NK-92 (cell line): ENCODE results near the gene CPLX1.

Source experiments
- DNase-seq: peaks from one replicate; lab custom pipeline; 2025; ENCODE audit not compliant: unreplicated experiment; lab: John Stamatoyannopoulos, UW

The CPLX1 gene

DNA sequence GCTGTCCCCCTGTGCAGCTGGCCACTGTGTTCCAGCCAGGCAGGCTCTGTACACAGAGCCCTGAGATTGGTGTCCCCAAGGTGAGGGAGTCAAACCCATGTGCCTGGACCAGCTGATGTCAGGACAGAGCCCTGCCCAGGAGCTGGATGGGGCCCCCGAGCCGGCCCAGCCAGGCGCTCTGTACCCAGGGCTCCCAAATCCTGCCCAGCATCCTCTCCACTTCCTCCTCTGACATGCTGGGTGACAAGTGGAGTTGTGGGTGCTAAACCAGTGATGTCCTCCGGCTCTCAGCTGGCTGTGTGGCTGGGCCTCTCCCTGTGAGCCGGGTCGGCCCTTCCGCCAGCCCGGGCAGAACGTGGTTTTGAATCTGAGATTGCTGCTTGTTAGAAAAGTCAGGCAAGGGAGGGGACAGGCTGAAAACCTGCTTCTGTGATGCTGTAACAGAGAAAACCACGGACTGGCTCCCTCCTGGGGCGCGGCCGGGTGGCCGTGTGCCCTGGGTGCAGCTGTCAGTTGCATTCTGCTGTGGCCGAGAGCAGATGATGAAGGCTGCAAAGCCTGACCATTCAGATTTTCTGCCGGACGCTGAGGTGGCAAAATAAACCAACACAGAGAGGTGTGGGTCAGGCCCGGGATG, 7.9 kb upstream of the CPLX1 start:
- DNase-seq = no peak

DNA sequence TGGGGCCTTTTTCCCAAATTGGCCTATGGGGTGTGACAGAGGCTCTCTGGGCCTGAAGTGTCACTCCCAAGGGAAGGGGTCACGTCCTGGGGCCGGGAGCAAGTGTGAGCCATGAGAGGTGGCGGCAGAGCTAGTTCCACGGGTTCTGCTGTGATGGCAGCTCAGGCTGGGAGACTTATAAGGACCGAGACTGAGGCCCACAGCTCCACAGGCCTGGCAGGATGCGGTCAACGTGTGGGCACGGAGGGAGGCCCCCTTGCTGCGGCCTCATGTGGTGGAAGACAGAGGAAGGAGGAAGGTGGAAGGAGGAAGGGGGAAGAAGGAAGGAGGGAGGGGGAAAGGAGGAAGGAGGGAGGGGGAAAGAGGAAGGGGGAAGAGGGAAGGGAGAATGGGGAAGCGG, 7.2 kb upstream of the CPLX1 start:
- no peak for DNase-seq

DNA sequence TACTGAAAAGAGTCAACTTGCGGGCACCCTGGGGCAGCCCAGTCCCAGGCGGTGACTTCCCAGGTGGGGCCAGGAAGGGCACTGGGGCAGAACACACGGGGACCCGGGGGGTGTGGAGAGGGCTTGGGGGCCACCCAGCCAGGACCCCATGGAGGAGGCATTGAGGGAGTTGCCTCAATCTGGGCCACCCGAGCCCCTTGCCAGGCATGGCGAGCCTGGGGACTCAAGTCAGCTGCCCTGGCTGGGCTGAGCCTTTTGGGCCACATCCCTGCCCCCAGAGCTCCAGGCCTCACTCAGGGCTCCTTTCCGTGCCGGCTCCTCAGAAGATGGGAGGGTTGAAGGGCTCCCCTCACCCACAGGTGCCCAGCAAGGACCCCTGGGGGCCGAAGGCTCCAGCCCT, 6.6 kb upstream of the CPLX1 start:
- DNase-seq = no peak

DNA sequence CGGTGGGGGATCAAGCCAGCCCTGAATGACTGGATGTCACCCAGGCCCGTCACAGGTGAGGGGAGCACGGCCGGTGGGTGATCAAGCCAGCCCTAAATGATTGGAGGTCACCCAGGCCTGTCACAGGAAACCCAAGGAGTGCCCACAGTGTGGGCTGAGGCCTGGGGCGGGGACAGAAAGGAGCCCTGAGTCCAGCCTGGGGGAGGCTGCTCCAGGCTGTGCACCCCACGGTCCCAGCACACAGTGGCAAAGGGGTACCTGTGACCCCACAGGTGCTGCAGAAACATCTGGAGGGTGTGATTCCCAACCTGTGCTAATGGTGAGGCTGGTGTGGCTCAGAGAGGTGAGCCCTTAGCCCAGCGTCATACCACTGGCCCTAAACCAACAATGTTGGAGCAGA, 6.2 kb upstream of the CPLX1 start:
- no peak for DNase-seq

DNA sequence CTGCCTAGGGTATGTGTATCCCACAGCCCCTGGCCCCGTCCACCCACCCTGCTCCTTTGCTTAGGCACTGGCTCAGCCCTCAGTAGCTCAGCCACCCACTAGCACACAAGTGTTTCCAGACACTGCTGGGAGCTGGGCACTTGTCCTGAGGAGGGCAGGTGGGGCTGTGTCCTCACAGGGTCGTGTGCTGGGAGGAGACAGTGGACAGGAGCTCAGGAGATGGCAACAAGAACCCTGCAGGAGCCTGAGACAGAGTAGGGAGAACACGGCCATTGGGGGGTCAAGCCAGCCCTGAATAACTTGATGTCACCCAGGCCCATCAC, 5.5 kb upstream of the CPLX1 start:
- DNase-seq = no peak

DNA sequence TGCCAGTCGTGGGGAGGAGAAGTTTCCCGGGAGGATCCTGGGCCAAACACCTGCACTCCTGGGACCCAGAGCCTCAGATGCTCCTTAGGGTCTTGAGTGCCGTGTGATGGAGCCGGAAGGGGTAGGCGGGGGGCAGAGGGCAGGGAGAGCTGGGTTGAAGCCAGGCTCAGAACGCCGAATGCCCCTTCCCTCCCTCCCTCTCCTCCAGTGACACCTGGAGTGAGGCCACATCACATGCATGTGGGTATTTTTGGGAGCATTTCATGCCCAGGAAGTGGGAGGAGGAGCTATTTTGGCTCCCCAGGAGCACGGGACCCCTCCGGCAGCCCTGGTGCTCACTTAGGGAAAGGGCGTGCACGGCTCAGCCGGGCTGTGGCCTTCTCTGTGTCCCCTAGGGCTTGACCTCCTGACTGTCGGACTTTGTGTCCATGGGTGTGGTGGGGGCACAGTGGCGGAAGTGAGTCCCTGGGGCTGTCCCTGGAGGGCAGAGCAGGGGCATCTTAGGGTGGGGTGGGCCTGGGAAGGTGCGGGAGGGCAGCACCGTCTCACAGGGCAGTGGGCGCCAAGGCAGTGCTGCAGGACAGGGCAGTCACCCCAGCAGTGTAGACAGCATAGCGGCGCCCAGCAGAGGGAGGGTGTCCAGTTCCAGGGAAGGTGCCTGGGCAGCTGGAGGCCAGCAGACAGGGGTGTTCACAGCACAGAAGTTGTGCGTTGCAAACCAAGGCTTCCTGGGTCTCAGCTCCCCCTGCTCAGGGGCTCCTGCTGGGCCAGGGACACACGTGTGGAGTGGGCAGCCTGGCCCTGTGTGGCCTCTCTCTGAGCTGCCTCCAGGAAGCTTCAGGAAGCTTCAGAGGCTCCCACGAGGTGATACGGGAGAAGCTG, 4.9 kb upstream of the CPLX1 start:
- DNase-seq = no peak

DNA sequence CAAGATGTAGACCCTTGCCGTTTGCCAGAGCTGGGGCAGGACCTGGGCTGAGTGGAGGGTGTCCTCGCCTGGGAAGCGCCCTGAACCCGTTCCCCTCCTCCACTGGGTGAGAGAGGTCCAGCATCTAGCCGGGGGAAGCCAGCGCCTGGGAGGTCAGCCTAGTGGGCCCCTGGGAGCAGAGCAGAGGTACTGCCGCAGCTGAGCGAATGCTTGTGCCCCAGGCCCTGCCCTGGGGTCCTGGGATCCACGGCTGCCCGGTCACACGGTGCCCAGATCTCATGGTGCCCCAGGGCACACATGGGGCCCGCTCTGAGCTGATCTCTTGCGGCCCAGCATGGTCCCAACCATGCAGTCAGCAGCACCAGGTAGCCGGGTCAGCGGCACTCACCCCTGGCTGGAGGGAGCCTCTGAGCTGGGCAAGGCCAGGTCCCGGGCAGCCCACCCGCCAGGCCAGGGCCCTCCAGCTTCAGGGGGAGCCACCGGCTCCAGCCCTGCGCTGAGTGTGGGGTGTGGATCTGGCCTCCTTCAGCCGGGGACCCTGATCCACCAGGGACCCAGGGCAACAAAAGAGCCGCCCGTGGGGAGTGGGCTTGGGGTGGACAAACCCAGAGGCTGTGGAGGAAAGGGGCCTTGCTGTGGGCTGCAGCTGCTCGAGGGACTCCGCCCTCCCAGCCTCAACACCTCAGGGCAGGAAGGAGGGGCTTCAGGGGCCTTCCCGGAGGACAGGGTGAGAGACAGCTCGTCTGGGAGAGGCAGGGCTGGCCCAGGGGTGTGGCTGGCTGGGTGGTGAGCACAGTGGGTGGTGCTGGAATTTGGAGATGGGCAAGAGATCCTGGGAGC, 4.1 kb upstream of the CPLX1 start:
- DNase-seq = no peak

DNA sequence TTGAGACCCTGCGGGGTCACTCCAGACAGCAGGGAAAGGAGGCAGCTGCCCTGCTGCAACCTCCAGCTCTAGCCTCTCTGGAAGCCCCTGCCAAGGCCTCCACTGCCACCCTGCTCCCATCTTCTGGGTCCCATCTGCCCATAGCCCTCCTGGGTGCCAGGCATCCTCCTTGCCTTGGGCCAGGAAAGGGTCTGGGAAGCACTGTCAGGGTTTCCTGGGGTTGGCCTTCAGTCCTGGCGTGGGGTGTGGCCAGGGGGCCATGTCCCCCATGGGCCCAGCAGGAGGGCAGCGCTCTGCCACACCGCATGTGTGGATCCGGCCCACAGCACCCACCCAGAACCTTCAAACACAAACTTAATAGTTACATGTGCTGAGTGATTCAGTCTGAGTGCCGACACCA, 3.4 kb upstream of the CPLX1 start:
- DNase-seq = no peak

DNA sequence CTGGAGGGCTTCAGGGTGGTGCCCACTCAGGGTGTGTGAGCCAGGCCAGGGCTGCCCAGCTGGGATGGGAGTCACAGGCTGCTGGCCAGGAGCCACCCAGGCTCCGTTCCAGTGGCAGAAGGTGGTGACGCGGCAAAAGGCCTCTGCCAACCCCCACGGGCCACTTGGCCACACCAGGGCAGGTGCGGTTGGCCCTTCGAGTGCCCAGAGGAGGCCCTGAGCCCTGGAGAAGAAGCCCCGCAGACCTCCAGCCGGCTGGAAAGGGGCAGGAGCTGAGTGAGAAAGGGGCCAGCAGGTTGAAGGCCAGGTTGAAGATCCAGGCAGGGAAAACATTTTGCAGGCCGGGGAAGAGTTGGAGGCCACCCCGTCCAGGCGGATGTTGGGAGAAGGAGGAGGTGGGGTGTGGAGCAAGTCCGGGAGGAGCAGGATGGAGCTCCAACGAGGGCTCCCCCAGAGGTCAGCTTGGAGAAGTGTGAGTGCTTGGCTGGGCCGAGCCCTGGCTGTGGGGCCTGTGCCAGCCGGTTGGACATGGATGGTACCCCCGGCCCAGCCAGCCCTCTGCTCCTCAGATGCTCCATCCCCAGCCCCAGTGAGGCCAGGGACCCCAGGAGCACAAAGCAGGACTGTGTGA, 2.8 kb upstream of the CPLX1 start:
- no peak for DNase-seq

DNA sequence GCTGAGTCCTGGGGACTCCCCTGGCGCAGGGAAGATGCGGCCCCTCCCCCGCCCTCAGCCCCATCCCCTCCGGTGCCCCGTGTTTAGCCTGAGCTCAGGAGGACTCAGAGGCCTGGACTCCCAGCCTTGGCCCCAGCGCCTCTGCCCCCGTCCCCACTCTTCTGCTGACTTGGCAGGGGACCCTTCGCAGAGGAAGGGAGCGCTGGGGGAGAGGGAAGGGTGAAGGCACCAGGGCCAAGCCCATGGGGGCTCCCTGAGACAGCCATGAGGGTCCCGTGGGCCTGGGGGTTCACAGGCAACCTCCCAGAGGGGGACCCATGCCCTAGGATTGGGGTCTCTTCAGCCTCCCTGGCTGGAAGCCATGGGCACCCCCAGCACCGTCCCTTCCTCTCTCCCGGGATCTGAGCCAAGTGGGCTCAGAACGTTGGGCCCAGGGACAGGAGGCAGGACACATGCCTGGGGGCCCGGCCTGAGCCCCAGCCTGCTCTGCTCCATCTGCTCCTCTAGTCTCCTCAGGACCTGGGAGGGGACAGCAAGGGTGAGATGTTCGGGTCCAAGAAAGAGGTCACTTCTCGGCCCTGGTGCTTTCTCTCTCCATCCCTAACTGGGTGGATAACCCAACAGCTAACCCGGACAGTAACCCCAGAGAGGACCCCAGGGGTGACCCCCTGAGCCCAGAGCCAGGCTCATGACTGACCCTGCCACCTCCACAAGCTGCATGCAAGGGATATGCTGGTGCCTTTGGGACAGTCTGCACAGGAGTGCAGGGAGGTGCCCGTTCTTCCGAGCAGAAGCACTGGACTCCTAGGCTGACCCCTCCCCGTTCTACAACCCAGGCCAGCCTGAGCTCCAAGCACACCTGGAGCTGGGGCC, 1.5 kb upstream of the CPLX1 start:
- DNase-seq = no peak

DNA sequence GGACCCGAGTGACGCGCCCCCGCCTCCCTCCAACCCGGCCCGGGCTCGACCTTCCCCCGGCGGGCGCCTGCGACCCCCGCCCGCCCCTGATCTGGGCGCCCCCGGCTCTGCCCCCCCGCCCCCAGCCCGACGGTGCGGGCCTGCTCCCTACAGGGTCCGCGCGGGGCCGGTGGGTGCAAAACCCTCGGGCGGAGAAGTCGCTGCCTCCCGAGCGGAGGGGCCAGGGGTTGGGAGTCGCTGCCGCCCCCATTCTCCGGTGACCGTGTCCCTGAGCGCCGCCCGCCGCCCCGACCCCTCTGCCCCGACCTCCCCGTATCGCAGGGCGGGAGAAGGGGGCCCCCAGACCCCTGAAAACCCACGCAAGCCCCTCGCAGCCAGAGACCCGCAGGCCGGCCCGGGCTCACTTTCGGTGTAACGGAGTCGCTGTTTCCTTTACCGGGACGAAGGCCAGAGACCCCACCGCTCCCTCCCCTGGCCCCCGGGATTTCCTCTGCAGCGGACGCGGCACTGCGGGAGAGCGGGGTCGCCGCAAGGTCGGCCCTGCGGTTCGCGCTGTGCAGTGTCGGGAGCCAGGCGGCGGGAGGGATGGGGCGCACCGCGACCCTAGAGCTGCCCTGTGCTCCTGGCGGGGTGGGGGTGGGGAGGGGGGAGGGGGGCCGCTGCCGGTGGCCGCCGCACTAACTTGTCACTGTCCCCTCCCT, 729 bp upstream of the CPLX1 start:
- no peak for DNase-seq

DNA sequence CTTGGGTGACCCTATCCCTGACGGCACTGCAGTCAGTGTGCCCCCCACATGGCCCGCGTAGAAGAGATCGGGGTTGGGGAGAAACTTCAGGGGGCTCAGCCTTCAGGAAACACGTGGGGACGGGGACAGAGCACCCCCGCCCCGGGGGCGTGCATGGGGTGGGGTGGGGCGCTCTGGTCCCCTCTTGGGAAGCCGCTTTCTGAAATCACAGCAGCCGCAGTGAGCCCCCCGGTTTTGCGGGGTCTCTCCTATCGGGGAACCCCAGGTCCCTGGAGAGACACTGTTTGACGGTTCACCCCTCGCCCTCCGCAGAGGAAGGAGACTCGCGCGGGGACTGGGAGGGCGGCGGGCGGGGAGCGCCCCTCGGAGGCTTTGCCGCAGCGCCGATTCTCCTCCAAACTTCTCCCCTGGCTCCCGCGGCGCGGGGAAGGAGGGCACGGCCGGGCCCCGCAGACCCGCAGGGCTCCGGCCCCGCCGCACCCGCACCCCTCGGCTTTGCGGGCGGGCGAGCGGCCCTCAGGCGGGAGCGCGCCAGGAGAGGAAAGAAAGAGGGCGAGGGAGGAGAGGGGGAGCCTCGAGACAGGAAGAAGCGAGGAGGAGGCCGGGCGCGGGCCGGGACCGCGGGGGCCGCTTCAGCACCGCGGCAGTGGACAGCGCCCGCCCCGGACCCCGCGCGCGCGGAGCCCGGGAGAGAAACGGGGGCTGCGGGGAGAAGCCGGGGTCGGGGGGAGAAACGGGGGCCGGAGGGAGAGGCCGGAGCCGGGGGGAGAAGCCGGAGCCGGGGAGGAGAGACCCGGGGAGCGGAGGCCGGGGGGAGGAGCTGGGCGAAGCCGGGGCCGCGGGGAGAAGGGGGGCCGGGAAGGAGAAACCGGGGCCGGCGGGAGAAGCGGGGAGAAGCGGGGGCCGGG, 612 bp downstream of the CPLX1 start:
- no peak for DNase-seq

DNA sequence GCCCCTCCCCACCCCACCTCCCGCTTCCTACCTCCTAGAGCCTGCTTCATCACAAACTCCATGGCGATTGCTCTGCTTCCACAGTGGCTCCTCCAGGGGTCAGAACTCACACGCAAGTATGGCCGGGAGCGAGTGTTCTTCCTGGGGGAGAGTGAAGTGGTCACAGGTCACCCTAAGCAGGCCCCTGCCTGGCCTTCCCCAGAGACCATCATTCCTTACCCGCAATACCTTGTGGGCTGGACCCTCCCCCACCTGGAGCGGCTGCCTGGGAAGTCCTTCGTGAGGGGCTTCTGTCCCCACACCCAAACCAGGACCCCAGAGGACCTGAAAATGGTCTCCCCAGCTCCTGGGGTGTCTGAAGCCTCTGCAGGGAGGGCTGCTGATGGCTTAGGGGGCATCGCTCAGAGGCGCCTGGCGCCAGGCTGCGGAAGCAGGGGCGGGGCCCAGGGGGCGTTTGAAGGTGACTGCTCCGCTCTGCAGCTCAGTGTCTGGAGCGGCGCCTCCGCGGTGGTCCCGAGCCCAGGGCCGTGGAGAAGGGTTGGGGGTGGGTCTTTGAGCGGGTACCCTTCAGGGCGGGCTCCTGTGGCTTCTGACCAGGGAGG, 1.4 kb downstream of the CPLX1 start:
- DNase-seq = no peak

DNA sequence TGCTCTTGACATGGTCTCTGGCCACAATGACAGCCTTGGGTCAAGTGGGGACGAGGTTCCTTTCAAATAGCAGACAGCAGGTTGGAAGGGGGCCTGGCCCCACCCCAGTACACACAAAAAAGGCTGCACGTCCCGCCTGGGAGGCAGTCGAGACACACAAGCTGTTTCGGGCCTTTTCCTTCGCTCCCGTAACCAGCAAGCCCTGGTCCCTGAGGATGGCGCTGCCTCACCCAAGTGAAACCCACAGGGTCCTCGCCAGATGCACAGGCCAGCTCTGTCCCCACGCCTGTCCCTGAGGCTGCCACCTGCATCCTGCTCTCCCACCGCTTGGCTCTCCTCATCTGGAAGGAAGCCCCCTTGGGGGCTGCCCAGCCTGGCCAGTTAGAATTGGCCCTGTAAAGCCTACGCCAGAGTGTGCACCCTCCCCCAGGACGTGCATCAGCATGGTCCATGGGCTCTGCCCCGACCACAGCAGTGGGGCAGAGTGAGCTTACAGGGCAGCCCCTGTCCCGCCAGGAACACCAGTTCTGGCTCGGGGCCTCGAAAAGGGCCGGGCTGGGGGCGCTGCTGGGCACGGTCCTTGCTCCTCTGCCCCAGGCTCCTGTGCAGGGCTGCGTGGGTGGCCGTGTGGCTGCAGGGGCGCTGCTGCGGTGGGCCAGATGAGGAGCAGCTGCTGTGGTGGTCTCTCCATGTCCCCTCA, 2.0 kb downstream of the CPLX1 start:
- DNase-seq = no peak

DNA sequence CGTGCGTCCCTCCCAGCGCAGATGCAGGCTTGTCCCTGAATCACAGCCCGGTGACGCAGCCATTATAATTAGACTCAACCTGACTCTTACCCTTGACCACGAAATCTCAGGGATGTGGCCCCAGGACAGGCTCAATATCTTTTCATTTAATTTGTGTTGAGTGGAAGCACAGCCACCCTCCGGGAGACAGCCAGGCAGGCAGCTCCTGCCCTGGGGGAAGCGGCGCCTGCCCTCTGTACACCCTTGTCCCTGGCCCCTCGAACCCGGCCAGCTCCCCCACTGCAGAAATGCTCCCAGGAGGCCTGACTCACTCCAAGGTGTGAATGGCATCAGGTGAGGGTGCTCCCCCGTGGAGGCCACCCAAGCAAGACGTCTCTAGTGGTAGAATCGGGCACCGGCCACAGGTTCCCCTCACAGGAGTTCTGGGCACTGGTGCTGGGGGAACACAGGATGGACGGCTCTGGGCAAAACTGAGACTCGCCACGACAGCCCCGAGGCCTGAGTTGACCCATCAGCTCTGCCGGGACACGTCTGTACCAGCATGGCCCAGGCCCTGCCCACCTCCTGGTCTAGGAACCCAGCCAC, 2.7 kb downstream of the CPLX1 start:
- no peak for DNase-seq

DNA sequence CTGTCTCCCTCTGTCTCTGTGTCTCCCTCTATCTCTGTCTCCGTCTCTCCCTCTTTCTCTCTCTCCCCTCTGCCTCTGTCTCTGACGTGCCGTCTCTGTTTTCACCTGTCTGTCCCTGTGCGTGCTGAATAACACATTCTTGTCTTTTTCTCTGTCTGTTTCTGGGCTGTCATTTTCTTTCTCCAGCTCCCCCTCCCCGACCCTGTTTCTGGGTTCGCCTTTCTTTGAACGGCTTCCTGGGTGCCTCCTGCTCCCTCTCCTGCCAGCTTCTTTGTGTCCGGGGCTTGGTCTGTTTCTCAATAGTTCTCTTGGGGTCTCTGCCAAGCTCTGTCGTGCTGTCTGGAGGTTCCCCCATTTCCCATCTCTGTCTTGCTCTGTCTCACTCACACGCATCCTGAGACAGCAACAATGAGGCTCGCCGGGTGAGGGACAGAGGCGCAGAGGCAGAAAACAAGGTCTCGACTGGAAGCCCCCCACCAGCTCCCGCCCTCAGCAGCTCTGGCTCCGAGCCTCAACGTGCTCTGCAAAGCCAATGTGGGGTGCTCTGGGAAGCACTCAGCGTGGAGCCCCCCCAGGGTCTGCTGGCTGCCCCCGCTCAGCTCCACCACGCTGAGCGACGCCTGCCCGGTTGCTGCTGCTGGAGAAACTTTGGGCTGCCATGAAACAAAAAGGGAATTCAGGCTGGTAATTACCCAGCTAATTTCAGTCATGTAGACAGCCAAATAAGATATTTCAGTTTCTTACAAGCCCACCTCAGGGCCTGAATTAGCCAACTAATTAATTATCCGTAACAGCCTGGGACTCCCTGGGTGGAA, 3.4 kb downstream of the CPLX1 start:
- DNase-seq = no peak

DNA sequence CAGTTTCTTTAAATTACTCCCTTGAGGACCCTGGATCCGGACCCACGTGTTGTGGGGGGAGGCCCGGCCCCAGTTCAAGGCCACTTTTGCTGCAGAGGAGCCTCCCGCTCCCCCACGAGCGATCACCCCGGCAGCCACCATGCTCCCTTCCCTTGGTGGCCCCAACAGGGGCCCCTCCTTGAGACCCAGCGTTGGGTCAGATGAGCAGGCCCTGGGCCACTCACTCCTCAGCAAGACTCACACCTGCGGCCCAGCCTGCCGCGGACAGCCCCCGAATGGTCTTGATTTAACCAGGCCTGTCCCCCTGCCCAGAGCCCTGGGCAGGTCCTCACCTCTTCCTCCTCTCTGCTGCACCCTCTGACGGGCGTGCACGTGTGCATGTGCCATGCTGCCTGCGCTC, 4.3 kb downstream of the CPLX1 start:
- no peak for DNase-seq
